ENCODE results near the gene PPID.
"Not testable (repeated sequence)": the region's sequence is repeated elsewhere in the genome, so short reads cannot be mapped to it uniquely, and the experiment has no call there.

PPID gene

GRCh38 chr4:158729716-158730559, 6.7 kb upstream of the PPID start:
- DNase-seq = peak; percentile 56

GRCh38 chr4:158728236-158728635, 5.0 kb upstream of the PPID start:
- DNase-seq = no peak

GRCh38 chr4:158726633-158727032, 3.4 kb upstream of the PPID start:
- no peak for DNase-seq

- no peak for DNase-seq
These were observed 1.4 kb upstream of the PPID start for GRCh38 chr4:158724637-158725036.

- DNase-seq = no peak
These were observed 792 bp downstream of the PPID start for GRCh38 chr4:158722291-158722916.

- DNase-seq = no peak
These were observed 1.5 kb downstream of the PPID start for GRCh38 chr4:158721680-158722079.

GRCh38 chr4:158715802-158716201, 7.4 kb downstream of the PPID start:
- no peak for DNase-seq

GRCh38 chr4:158714937-158715336, 8.3 kb downstream of the PPID start:
- no peak for DNase-seq

GRCh38 chr4:158712622-158713021, 10.6 kb downstream of the PPID start:
- DNase-seq = not testable (repeated sequence)

GRCh38 chr4:158710814-158711213, 12.4 kb downstream of the PPID start:
- no peak for DNase-seq

GRCh38 chr4:158704274-158704673, 18.9 kb downstream of the PPID start:
- no peak for DNase-seq

- DNase-seq = no peak
These were observed 34.4 kb downstream of the PPID start for GRCh38 chr4:158688813-158689212.

GRCh38 chr4:158682066-158682465, 41.1 kb downstream of the PPID start:
- DNase-seq = no peak

GRCh38 chr4:158681629-158682028, 41.6 kb downstream of the PPID start:
- no peak for DNase-seq

GRCh38 chr4:158678767-158679166, 44.4 kb downstream of the PPID start:
- DNase-seq = no peak

GRCh38 chr4:158676076-158676475, 47.1 kb downstream of the PPID start:
- DNase-seq = no peak

- no peak for DNase-seq
These were observed 49.6 kb downstream of the PPID start for GRCh38 chr4:158673633-158674032.

GRCh38 chr4:158671915-158672806, 51.0 kb downstream of the PPID start, which contains the start of gene ETFDH:
ETFDH (plus strand) TSS chr4:158672296; CDS start chr4:158672457, 161 bp downstream.
- peak; percentile 98 for DNase-seq

GRCh38 chr4:158671665-158671914, 51.6 kb downstream of the PPID start, which contains the start of gene C4orf46:
C4orf46 (minus strand) TSS chr4:158671887; CDS start chr4:158671801, 86 bp downstream.
- DNase-seq = no peak

GRCh38 chr4:158670975-158671664, 52.1 kb downstream of the PPID start:
- DNase-seq = peak; percentile 35

- no peak for DNase-seq
These were observed 53.9 kb downstream of the PPID start for GRCh38 chr4:158669310-158669709.

GRCh38 chr4:158667651-158668198, 55.5 kb downstream of the PPID start:
- DNase-seq = peak; percentile 14
